HEK293 (cell line): ENCODE results near the gene NEK8.

Source experiments
- HOXD13 ChIP-seq: sonication (generic); formaldehyde crosslinking; IDR thresholded peaks from 2 replicates; pipeline ENCODE4 v1.8.0; 2022; ENCODE audit warnings: missing genetic modification reagents, borderline replicate concordance
- KLF7 ChIP-seq: fragments of 450-650 bp; formaldehyde crosslinking; IDR thresholded peaks from 2 replicates; pipeline ENCODE4 v1.5.1; 2016; ENCODE audit warnings: missing biosample characterization, missing genetic modification characterization, borderline replicate concordance
- SALL2 ChIP-seq: fragments of 450-650 bp; formaldehyde crosslinking; IDR thresholded peaks from 2 replicates; pipeline ENCODE4 v1.5.0; 2017; ENCODE audit warnings: missing biosample characterization, mild to moderate bottlenecking, missing genetic modification characterization, borderline replicate concordance
- SETDB1 ChIP-seq: IDR thresholded peaks from one replicate; pipeline ENCODE4 v1.6.1; 2017; ENCODE audit warnings: mild to moderate bottlenecking, low read length, moderate library complexity, mixed read lengths; ENCODE audit not compliant: insufficient read length
- YY2 ChIP-seq: fragments of 450-650 bp; formaldehyde crosslinking; IDR thresholded peaks from 2 replicates; pipeline ENCODE4 v1.5.1; 2016; ENCODE audit warnings: missing biosample characterization, missing genetic modification characterization
- ZNF174 ChIP-seq: fragments of 450-650 bp; formaldehyde crosslinking; IDR thresholded peaks from 2 replicates; pipeline ENCODE4 v1.5.0; 2017; ENCODE audit warnings: missing biosample characterization, mild to moderate bottlenecking, missing genetic modification characterization
- ZNF175 ChIP-seq: fragments of 450-650 bp; formaldehyde crosslinking; IDR thresholded peaks from 2 replicates; pipeline ENCODE4 v1.5.1; 2016; ENCODE audit warnings: missing biosample characterization, missing genetic modification characterization
- ZNF239 ChIP-seq: fragments of 450-650 bp; formaldehyde crosslinking; IDR thresholded peaks from 2 replicates; pipeline ENCODE4 v1.5.1; 2016; ENCODE audit warnings: missing biosample characterization, missing genetic modification characterization
- ZNF24 ChIP-seq: fragments of 450-650 bp; formaldehyde crosslinking; IDR thresholded peaks from 2 replicates; pipeline ENCODE4 v1.5.1; 2016; ENCODE audit warnings: missing biosample characterization, missing genetic modification characterization
- ZNF302 ChIP-seq: fragments of 450-650 bp; formaldehyde crosslinking; IDR thresholded peaks from 2 replicates; pipeline ENCODE4 v1.5.1; 2016; ENCODE audit warnings: missing biosample characterization, missing genetic modification characterization, low read depth
- ZNF335 ChIP-seq: fragments of 450-650 bp; formaldehyde crosslinking; conservative IDR thresholded peaks from 2 replicates; pipeline ENCODE4 v1.5.1; 2016; ENCODE audit warnings: missing biosample characterization, missing genetic modification characterization
- ZNF433 ChIP-seq: fragments of 450-650 bp; formaldehyde crosslinking; IDR thresholded peaks from 2 replicates; pipeline ENCODE4 v1.5.1; 2016; ENCODE audit warnings: missing biosample characterization, missing genetic modification characterization, low read depth
- ZNF514 ChIP-seq: fragments of 450-650 bp; formaldehyde crosslinking; IDR thresholded peaks from 2 replicates; pipeline ENCODE4 v1.5.1; 2016; ENCODE audit warnings: missing biosample characterization, missing genetic modification characterization
- ZNF530 ChIP-seq: fragments of 450-650 bp; formaldehyde crosslinking; IDR thresholded peaks from 2 replicates; pipeline ENCODE4 v1.5.1; 2016; ENCODE audit warnings: low read depth, missing biosample characterization, missing genetic modification characterization
- ZNF558 ChIP-seq: fragments of 450-650 bp; formaldehyde crosslinking; IDR thresholded peaks from 2 replicates; pipeline ENCODE4 v1.5.1; 2016; ENCODE audit warnings: missing biosample characterization, missing genetic modification characterization
- ZNF571 ChIP-seq: fragments of 450-650 bp; formaldehyde crosslinking; IDR thresholded peaks from 2 replicates; pipeline ENCODE4 v1.5.0; 2017; ENCODE audit warnings: missing biosample characterization, missing genetic modification characterization
- ZNF596 ChIP-seq: fragments of 450-650 bp; IDR thresholded peaks from 2 replicates; pipeline ENCODE4 v1.5.0; 2018; ENCODE audit warnings: missing biosample characterization, mild to moderate bottlenecking, missing genetic modification characterization, moderate library complexity
- ZNF623 ChIP-seq: fragments of 450-650 bp; formaldehyde crosslinking; IDR thresholded peaks from 2 replicates; pipeline ENCODE4 v1.5.1; 2016; ENCODE audit warnings: missing biosample characterization, missing genetic modification characterization
- ZNF629 ChIP-seq: fragments of 450-650 bp; formaldehyde crosslinking; IDR thresholded peaks from 2 replicates; pipeline ENCODE4 v1.5.1; 2017; ENCODE audit warnings: missing biosample characterization, missing genetic modification characterization
- ZNF707 ChIP-seq: fragments of 450-650 bp; formaldehyde crosslinking; IDR thresholded peaks from 2 replicates; pipeline ENCODE4 v1.5.1; 2016; ENCODE audit warnings: missing biosample characterization, missing genetic modification characterization
- ZNF768 ChIP-seq: fragments of 450-650 bp; formaldehyde crosslinking; IDR thresholded peaks from 2 replicates; pipeline ENCODE4 v1.5.1; 2018; ENCODE audit warnings: missing biosample characterization, mild to moderate bottlenecking, missing genetic modification characterization
- ZNF792 ChIP-seq: fragments of 450-650 bp; formaldehyde crosslinking; IDR thresholded peaks from 2 replicates; pipeline ENCODE4 v1.5.1; 2016; ENCODE audit warnings: missing biosample characterization, missing genetic modification characterization
- ZSCAN30 ChIP-seq: fragments of 450-650 bp; IDR thresholded peaks from 2 replicates; pipeline ENCODE4 v1.5.1; 2018; ENCODE audit warnings: missing biosample characterization, mild to moderate bottlenecking, missing genetic modification characterization, moderate library complexity
- TF ChIP-seq, protein P1 (sequence below): fragments of 450-650 bp; formaldehyde crosslinking; IDR thresholded peaks from 2 replicates; pipeline ENCODE4 v1.5.1; 2016; ENCODE audit warnings: missing biosample characterization, missing genetic modification characterization, borderline replicate concordance
- TF ChIP-seq, protein P2 (sequence below): fragments of 450-650 bp; formaldehyde crosslinking; optimal IDR thresholded peaks from 2 replicates; pipeline ENCODE3; 2016; ENCODE audit warnings: missing biosample characterization, mild to moderate bottlenecking, missing genetic modification characterization
- TF ChIP-seq, protein P3 (sequence below): fragments of 450-650 bp; formaldehyde crosslinking; IDR thresholded peaks from 2 replicates; pipeline ENCODE4 v1.5.1; 2016; ENCODE audit warnings: missing biosample characterization, missing genetic modification characterization
- TF ChIP-seq, protein P4 (sequence below): fragments of 450-650 bp; formaldehyde crosslinking; IDR thresholded peaks from 2 replicates; pipeline ENCODE4 v1.5.1; 2017; ENCODE audit warnings: missing biosample characterization, missing genetic modification characterization
- TF ChIP-seq, protein P5 (sequence below): fragments of 450-650 bp; formaldehyde crosslinking; IDR thresholded peaks from 2 replicates; pipeline ENCODE4 v1.5.1; 2016; ENCODE audit warnings: missing biosample characterization, missing genetic modification characterization
- TF ChIP-seq, protein P6 (sequence below): fragments of 450-650 bp; formaldehyde crosslinking; IDR thresholded peaks from 2 replicates; pipeline ENCODE4 v1.5.1; 2016; ENCODE audit warnings: missing biosample characterization, missing genetic modification characterization
- TF ChIP-seq, protein P7 (sequence below): IDR thresholded peaks from 2 replicates; pipeline ENCODE4 v1.6.1; 2011; ENCODE audit warnings: mild to moderate bottlenecking, low read depth, low read length, borderline replicate concordance

Gene NEK8

DNA sequence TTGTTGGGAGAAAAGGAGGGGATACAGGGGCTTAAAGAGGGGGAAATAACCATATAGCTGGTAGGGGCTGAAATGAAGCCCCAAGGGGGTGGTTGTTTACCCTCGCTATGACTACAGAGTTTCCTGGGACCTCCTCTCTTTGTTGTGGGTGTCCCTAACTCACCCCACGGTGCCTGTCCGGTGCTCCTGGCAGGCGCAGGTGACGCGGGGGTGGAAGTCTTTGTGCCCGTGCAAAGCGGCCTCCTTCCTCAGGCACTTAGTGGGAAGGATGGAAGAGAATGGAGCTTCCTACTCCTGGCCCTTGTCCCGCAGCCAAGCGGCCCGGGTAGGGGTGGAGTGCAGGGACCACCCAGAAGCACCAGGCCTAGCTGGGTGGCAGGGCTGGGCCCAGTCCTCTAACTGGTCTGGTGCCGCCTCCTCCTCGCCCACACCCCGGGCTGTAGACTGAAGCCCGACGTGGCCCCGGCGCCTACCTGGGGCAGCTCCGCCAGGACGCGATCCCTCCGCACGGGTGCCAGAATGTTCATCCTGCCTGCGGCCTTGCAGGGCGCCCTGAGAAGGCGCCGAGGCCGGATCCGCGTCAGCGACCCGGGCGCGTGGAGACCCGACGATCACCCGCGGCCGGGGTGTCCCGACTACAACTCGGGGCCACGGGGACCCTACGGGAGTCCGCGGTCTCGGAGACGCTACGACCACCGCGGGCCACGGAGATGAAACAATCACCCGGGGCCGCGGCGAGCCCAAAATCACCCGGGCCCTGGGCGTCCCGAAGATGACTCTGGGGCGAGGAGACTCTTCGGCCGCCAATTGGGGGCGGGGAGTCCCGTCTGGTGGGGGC is 11.6 kb upstream of the NEK8 start (continued):
- TF ChIP-seq ZNF239 (tag by site-specific recombination) (no peak), ZNF175 (tag by site-specific recombination) (no peak), ZNF792 (tag by site-specific recombination) (0 out of 2 replicates have a peak, but pooled peaks have one; percentile 16), SALL2 (tag by site-specific recombination) (no peak), ZNF302 (tag by site-specific recombination) (no peak), ZNF530 (tag by site-specific recombination) (no peak), ZNF571 (tag by site-specific recombination) (no peak), KLF7 (tag by site-specific recombination) (no peak), ZNF623 (tag by site-specific recombination) (no peak), ZNF558 (tag by site-specific recombination) (no peak), ZNF514 (no peak), ZNF433 (tag by site-specific recombination) (no peak), ZNF335 (tag by site-specific recombination) (peak; percentile 86), ZNF174 (no peak), ZNF768 (tag by site-specific recombination) (no peak), HOXD13 (no peak), ZSCAN30 (no peak), ZNF596 (no peak), ZNF24 (no peak), ZNF629 (tag by site-specific recombination) (no peak; the same call in 1 of the 2 replicates), SETDB1 (no peak), YY2 (no peak), ZNF707 (tag by site-specific recombination) (no peak)
- TF ChIP-seq, protein P1, sequence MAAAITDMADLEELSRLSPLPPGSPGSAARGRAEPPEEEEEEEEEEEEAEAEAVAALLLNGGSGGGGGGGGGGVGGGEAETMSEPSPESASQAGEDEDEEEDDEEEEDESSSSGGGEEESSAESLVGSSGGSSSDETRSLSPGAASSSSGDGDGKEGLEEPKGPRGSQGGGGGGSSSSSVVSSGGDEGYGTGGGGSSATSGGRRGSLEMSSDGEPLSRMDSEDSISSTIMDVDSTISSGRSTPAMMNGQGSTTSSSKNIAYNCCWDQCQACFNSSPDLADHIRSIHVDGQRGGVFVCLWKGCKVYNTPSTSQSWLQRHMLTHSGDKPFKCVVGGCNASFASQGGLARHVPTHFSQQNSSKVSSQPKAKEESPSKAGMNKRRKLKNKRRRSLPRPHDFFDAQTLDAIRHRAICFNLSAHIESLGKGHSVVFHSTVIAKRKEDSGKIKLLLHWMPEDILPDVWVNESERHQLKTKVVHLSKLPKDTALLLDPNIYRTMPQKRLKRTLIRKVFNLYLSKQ = no peak
- TF ChIP-seq, protein P2, sequence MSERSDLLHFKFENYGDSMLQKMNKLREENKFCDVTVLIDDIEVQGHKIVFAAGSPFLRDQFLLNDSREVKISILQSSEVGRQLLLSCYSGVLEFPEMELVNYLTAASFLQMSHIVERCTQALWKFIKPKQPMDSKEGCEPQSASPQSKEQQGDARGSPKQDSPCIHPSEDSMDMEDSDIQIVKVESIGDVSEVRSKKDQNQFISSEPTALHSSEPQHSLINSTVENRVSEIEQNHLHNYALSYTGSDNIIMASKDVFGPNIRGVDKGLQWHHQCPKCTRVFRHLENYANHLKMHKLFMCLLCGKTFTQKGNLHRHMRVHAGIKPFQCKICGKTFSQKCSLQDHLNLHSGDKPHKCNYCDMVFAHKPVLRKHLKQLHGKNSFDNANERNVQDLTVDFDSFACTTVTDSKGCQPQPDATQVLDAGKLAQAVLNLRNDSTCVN (tag by site-specific recombination) = peak; percentile 94
- TF ChIP-seq, protein P3, sequence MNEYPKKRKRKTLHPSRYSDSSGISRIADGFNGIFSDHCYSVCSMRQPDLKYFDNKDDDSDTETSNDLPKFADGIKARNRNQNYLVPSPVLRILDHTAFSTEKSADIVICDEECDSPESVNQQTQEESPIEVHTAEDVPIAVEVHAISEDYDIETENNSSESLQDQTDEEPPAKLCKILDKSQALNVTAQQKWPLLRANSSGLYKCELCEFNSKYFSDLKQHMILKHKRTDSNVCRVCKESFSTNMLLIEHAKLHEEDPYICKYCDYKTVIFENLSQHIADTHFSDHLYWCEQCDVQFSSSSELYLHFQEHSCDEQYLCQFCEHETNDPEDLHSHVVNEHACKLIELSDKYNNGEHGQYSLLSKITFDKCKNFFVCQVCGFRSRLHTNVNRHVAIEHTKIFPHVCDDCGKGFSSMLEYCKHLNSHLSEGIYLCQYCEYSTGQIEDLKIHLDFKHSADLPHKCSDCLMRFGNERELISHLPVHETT (tag by site-specific recombination) = no peak
- TF ChIP-seq, protein P4, sequence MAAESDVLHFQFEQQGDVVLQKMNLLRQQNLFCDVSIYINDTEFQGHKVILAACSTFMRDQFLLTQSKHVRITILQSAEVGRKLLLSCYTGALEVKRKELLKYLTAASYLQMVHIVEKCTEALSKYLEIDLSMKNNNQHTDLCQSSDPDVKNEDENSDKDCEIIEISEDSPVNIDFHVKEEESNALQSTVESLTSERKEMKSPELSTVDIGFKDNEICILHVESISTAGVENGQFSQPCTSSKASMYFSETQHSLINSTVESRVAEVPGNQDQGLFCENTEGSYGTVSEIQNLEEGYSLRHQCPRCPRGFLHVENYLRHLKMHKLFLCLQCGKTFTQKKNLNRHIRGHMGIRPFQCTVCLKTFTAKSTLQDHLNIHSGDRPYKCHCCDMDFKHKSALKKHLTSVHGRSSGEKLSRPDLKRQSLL (tag by site-specific recombination) = no peak
- TF ChIP-seq, protein P5, sequence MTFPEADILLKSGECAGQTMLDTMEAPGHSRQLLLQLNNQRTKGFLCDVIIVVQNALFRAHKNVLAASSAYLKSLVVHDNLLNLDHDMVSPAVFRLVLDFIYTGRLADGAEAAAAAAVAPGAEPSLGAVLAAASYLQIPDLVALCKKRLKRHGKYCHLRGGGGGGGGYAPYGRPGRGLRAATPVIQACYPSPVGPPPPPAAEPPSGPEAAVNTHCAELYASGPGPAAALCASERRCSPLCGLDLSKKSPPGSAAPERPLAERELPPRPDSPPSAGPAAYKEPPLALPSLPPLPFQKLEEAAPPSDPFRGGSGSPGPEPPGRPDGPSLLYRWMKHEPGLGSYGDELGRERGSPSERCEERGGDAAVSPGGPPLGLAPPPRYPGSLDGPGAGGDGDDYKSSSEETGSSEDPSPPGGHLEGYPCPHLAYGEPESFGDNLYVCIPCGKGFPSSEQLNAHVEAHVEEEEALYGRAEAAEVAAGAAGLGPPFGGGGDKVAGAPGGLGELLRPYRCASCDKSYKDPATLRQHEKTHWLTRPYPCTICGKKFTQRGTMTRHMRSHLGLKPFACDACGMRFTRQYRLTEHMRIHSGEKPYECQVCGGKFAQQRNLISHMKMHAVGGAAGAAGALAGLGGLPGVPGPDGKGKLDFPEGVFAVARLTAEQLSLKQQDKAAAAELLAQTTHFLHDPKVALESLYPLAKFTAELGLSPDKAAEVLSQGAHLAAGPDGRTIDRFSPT (tag by site-specific recombination) = peak; percentile 55; the same call in 1 of the 2 replicates
- TF ChIP-seq, protein P6, sequence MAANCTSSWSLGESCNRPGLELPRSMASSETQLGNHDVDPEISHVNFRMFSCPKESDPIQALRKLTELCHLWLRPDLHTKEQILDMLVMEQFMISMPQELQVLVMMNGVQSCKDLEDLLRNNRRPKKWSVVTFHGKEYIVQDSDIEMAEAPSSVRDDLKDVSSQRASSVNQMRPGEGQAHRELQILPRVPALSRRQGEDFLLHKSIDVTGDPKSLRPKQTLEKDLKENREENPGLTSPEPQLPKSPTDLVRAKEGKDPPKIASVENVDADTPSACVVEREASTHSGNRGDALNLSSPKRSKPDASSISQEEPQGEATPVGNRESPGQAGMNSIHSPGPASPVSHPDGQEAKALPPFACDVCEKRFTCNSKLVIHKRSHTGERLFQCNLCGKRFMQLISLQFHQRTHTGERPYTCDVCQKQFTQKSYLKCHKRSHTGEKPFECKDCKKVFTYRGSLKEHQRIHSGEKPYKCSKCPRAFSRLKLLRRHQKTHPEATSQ (tag by site-specific recombination) = no peak
- TF ChIP-seq, protein P7, sequence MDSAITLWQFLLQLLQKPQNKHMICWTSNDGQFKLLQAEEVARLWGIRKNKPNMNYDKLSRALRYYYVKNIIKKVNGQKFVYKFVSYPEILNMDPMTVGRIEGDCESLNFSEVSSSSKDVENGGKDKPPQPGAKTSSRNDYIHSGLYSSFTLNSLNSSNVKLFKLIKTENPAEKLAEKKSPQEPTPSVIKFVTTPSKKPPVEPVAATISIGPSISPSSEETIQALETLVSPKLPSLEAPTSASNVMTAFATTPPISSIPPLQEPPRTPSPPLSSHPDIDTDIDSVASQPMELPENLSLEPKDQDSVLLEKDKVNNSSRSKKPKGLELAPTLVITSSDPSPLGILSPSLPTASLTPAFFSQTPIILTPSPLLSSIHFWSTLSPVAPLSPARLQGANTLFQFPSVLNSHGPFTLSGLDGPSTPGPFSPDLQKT = no peak
